OCI-LY1 (cell line): ENCODE data around the gene LMF1.

ENCODE experiments used
- H2AFZ ChIP-seq: fragments of 200-600 bp; sonication (generic), shearing (Covaris generic); 2 replicates; pipeline ENCODE4 v1.6.0; 2014; ENCODE audit warnings: antibody characterized with exemption, mild to moderate bottlenecking, low read length
- H3F3A ChIP-seq: fragments of 200-600 bp; sonication (generic), shearing (Covaris generic); 2 replicates; pipeline ENCODE4 v1.6.0; 2014; ENCODE audit warnings: mild to moderate bottlenecking, antibody characterized with exemption, low read length, moderate library complexity; ENCODE audit not compliant: insufficient read depth
- H3K27ac ChIP-seq: fragments of 200-600 bp; sonication (generic); 2 replicates; pipeline ENCODE4 v1.5.1; 2014; ENCODE audit warnings: low read length, mixed run types, mild to moderate bottlenecking, low read depth; ENCODE audit not compliant: poor library complexity, severe bottlenecking
- H3K27me3 ChIP-seq: fragments of 200-600 bp; sonication (generic); 2 replicates; pipeline ENCODE4 v1.6.0; 2014; ENCODE audit warnings: antibody characterized with exemption, mild to moderate bottlenecking, low read length, moderate library complexity; ENCODE audit not compliant: insufficient read depth
- H3K36me3 ChIP-seq: fragments of 200-600 bp; sonication (generic); 2 replicates; pipeline ENCODE4 v1.6.1; 2014; ENCODE audit warnings: mild to moderate bottlenecking, antibody characterized with exemption, low read length, moderate library complexity, mixed read lengths; ENCODE audit not compliant: insufficient read depth
- H3K4me1 ChIP-seq: fragments of 200-600 bp; sonication (generic); 2 replicates; pipeline ENCODE4 v1.5.1; 2014; ENCODE audit warnings: mild to moderate bottlenecking, low read length, moderate library complexity; ENCODE audit not compliant: insufficient read depth, severe bottlenecking
- H3K4me2 ChIP-seq: fragments of 200-600 bp; sonication (generic), shearing (Covaris generic); 2 replicates; pipeline ENCODE4 v1.6.1; 2014; ENCODE audit warnings: low read length
- H3K4me3 ChIP-seq: fragments of 200-600 bp; sonication (generic); 2 replicates; pipeline ENCODE4 v1.5.1; 2014; ENCODE audit warnings: low read length, low read depth, mild to moderate bottlenecking, mixed read lengths; ENCODE audit not compliant: poor library complexity, severe bottlenecking
- H3K79me2 ChIP-seq: fragments of 200-600 bp; shearing (Covaris generic); 2 replicates; pipeline ENCODE4 v1.6.1; 2016; ENCODE audit warnings: mixed run types, low read length, mixed read lengths; ENCODE audit not compliant: insufficient read depth
- H3K9ac ChIP-seq: fragments of 200-600 bp; sonication (generic), shearing (Covaris generic); 2 replicates; pipeline ENCODE4 v1.6.1; 2014; ENCODE audit warnings: mild to moderate bottlenecking, low read length, mixed read lengths
- H3K9me2 ChIP-seq: fragments of 200-600 bp; sonication (generic), shearing (Covaris generic); 2 replicates; pipeline ENCODE4 v1.6.1; 2014; ENCODE audit warnings: low read depth, mild to moderate bottlenecking, low read length, mixed read lengths
- H3K9me3 ChIP-seq: fragments of 200-600 bp; shearing (Covaris generic); 2 replicates; pipeline ENCODE4 v1.6.1; 2014; ENCODE audit warnings: low read length, mixed read lengths
- H4K20me1 ChIP-seq: fragments of 200-600 bp; sonication (generic), shearing (Covaris generic); 2 replicates; pipeline ENCODE4 v1.6.0; 2016; ENCODE audit warnings: mild to moderate bottlenecking, low read length; ENCODE audit not compliant: insufficient read depth
- EZH2 ChIP-seq: fragments of 200-600 bp; sonication (generic), shearing (Covaris generic); IDR thresholded peaks from 2 replicates; pipeline ENCODE4 v1.8.0; 2017; ENCODE audit warnings: borderline replicate concordance, mixed run types, mild to moderate bottlenecking, antibody characterized with exemption, low read length, moderate library complexity, mixed read lengths
- TF ChIP-seq, protein P1 (sequence below): fragments of 200-600 bp; sonication (generic), shearing (Covaris generic); IDR thresholded peaks from 2 replicates; pipeline ENCODE4 v1.5.1; 2017; ENCODE audit warnings: mild to moderate bottlenecking, antibody characterized with exemption, low read length, moderate library complexity, mixed read lengths

Gene LMF1

DNA sequence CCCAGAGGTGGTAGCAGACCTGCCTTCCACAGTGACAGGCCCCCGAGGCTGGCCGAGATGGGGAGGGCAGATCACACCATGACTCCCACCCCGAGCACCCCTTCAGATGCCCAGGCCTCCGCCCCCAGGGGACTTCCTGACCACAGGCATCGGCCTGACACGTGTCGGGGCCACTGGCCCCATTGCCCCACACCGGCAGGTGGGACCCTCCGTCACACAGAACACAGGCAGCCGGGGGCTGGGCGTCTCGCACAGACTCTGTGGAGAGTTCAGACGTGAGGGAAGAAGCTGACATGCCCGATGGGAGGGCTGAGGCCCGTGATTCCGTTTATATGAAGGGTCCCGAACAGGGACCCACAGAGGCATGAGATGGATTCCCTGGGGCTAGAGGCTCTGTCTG lies 118.9 kb downstream of the LMF1 start:
- H3K9me2 ChIP-seq: no peaks in the 10 kb centered on the region
- H3K9me3 ChIP-seq: 0 out of 2 replicates have a peak, but pooled peaks cover 4% of the 10 kb centered on the region
- H3K36me3 ChIP-seq: no peaks in the 10 kb centered on the region
- H3K4me3 ChIP-seq: no peak overlapping the region
- H3K27me3 ChIP-seq: no peaks in the 10 kb centered on the region
- no peak for TF ChIP-seq EZH2
- TF ChIP-seq, protein P1, sequence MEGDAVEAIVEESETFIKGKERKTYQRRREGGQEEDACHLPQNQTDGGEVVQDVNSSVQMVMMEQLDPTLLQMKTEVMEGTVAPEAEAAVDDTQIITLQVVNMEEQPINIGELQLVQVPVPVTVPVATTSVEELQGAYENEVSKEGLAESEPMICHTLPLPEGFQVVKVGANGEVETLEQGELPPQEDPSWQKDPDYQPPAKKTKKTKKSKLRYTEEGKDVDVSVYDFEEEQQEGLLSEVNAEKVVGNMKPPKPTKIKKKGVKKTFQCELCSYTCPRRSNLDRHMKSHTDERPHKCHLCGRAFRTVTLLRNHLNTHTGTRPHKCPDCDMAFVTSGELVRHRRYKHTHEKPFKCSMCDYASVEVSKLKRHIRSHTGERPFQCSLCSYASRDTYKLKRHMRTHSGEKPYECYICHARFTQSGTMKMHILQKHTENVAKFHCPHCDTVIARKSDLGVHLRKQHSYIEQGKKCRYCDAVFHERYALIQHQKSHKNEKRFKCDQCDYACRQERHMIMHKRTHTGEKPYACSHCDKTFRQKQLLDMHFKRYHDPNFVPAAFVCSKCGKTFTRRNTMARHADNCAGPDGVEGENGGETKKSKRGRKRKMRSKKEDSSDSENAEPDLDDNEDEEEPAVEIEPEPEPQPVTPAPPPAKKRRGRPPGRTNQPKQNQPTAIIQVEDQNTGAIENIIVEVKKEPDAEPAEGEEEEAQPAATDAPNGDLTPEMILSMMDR: no peak
- no peaks in the 10 kb centered on the region for H3K4me1 ChIP-seq
- H4K20me1 ChIP-seq: no peaks in the 10 kb centered on the region
- no peak overlapping the region for H2AFZ ChIP-seq
- H3K27ac ChIP-seq: no peak overlapping the region
- H3K9ac ChIP-seq: no peak overlapping the region
- H3K4me2 ChIP-seq: no peak overlapping the region
- no peaks in the 10 kb centered on the region for H3K79me2 ChIP-seq
- no peaks in the 10 kb centered on the region for H3F3A ChIP-seq

DNA sequence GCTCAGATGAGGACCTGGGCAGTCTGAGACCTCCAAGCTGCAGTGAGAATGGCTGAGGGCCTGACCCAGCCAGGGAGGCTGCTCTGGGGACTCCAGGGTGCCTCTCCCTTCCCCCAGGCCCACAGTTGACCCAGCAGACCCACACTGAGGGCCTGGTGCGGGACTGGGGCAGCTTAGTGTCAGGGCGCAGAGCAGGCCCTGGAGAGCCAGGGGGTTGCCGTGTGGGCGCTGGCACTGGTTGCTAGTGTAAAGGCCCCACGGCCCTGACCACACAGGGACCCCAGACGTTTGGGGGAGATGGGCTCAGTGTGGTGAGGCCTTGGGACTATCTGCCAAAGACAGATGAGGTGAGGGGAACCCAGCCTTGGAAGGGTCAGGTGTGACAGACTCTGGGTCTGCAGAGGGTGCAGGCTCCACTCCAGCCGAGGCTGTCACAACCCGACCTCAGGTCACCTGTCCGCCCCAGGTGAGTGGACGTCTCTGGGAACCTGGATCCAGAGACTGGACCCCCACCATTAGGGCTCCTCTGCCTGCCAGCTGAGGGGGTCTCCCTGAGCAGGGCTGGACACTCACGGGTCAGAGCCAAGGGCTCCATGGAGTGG lies 119.5 kb downstream of the LMF1 start:
- no peak overlapping the region for H3K4me3 ChIP-seq
- H3K27ac ChIP-seq: no peak overlapping the region
- no peak overlapping the region for H3K4me2 ChIP-seq
- H3K9me3 ChIP-seq: 0 out of 2 replicates have a peak, but pooled peaks cover 4% of the 10 kb centered on the region
- no peaks in the 10 kb centered on the region for H3F3A ChIP-seq
- no peak for TF ChIP-seq EZH2
- TF ChIP-seq, protein P1: no peak
- H4K20me1 ChIP-seq: no peaks in the 10 kb centered on the region
- H3K36me3 ChIP-seq: no peaks in the 10 kb centered on the region
- no peaks in the 10 kb centered on the region for H3K27me3 ChIP-seq
- no peaks in the 10 kb centered on the region for H3K4me1 ChIP-seq
- H2AFZ ChIP-seq: no peak overlapping the region
- H3K79me2 ChIP-seq: no peaks in the 10 kb centered on the region
- no peak overlapping the region for H3K9ac ChIP-seq
- no peaks in the 10 kb centered on the region for H3K9me2 ChIP-seq

DNA sequence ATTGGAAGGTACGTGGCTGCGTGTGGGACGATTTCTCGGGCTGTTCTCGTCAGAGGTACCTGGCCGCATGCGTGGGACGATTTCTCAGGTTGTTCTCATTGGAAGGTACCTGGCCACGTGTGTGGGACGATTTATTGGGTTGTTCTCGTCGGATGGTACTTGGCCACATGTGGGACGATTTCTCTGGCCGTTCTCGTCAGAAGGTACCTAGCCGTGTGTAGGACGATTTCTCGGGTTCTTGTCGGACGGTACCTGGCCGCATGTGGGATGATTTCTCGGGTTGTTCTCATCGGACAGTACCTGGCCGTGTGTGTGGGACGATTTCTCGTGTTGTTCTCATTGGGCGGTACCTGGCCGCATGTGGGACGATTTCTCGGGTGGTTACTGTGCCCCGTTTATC lies 120.1 kb downstream of the LMF1 start:
- no peaks in the 10 kb centered on the region for H3K36me3 ChIP-seq
- no peaks in the 10 kb centered on the region for H3F3A ChIP-seq
- H3K79me2 ChIP-seq: no peaks in the 10 kb centered on the region
- no peaks in the 10 kb centered on the region for H3K27me3 ChIP-seq
- no peak overlapping the region for H3K27ac ChIP-seq
- no peak overlapping the region for H3K4me2 ChIP-seq
- no peak overlapping the region for H3K9ac ChIP-seq
- no peaks in the 10 kb centered on the region for H4K20me1 ChIP-seq
- no peak overlapping the region for H3K4me3 ChIP-seq
- 0 out of 2 replicates have a peak, but pooled peaks cover 4% of the 10 kb centered on the region for H3K9me3 ChIP-seq
- H3K4me1 ChIP-seq: no peaks in the 10 kb centered on the region
- no peak overlapping the region for H2AFZ ChIP-seq
- H3K9me2 ChIP-seq: no peaks in the 10 kb centered on the region
- TF ChIP-seq EZH2: no peak
- TF ChIP-seq, protein P1: no peak
